Islet of Langerhans (tissue), 1 donor: Measurements from ENCODE around the gene LCMT2.

Source experiments
- FAIRE-seq: peaks from one replicate; lab custom pipeline; 2011; peaks lifted over from hg19 to GRCh38; lab: Jason Lieb, UNC

The LCMT2 gene, protein sequence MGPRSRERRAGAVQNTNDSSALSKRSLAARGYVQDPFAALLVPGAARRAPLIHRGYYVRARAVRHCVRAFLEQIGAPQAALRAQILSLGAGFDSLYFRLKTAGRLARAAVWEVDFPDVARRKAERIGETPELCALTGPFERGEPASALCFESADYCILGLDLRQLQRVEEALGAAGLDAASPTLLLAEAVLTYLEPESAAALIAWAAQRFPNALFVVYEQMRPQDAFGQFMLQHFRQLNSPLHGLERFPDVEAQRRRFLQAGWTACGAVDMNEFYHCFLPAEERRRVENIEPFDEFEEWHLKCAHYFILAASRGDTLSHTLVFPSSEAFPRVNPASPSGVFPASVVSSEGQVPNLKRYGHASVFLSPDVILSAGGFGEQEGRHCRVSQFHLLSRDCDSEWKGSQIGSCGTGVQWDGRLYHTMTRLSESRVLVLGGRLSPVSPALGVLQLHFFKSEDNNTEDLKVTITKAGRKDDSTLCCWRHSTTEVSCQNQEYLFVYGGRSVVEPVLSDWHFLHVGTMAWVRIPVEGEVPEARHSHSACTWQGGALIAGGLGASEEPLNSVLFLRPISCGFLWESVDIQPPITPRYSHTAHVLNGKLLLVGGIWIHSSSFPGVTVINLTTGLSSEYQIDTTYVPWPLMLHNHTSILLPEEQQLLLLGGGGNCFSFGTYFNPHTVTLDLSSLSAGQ

DNA sequence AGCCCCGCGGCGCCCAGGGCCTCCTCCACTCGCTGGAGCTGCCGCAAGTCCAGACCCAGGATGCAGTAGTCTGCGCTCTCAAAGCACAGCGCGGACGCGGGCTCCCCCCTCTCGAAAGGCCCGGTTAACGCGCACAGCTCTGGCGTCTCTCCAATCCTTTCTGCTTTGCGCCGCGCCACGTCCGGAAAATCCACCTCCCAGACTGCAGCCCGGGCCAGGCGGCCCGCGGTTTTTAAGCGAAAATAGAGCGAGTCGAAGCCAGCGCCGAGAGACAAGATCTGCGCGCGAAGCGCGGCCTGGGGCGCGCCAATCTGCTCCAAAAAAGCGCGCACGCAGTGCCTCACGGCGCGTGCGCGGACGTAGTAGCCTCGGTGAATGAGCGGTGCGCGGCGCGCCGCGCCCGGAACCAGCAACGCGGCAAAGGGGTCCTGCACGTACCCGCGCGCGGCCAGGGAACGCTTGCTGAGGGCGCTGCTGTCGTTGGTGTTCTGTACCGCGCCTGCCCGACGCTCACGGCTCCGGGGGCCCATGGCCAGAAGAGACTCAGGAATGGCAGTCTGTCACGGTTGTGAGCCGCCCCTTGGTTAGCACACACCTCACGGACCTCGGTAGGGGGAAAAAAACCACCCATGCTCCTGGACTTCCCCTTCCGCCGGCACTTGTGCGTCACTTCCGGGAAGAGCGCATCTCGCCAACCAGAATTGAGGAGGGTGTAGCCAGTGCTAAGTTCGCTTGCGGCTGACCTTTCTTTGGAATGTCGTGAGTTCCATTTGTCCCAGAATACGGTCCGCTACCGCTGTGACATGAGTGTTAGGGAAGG, at the start of gene LCMT2:
Gene LCMT2, minus strand, starts transcription at position 614 of the 820 bp plus-strand sequence. Its CDS starts 84 bp downstream, at position 530.
- FAIRE-seq: no peak

DNA sequence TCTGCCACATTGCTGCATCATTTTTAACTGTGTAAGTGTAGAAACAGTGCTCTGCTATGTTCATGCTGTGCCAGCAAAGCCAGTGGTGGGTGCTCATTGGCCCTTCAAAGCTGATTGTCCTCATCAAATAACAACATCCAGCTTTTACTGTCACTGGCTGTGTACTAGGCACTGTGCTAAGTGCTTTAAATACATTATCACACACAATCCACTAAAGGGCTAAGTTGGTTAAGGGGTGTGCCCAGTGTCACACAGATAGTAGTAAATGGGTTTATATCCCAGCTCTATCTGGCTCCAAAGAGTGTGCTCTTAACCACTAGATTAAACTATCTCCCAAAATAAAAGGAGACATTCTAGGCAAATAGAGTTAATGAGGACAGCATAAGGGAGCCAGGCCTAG, 48.2 kb upstream of the LCMT2 start:
- FAIRE-seq: no peak

DNA sequence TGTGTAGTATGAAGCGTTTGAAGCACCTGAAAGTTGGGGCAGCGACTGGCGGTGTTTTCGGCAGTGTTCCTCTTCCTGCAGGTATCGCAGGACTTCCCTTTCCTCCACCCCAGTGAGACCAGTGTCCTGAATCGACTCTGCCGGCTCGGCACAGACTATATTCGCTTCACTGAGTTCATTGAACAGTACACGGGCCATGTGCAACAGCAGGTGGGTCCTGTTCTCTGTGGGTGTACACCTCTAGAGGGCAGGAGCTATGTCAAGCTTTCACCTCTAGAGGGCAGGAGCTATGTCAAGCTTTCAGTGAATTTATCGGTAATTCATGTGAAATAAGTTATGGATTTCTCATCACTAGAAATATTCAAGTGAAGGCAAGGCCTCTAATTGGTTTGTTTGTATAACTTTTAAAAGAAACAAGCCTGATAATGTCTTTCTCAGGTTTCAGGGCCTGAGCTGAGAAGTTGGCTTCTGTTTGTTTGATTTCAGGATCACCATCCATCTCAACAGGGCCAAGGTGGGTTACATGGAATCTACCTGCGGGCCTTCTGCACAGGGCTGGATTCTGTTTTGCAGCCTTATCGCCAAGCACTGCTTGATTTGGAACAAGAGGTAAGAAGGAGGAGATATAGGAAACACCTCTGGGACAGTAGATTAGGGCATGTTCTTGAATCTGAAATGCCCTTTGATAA, 45.8 kb upstream of the LCMT2 start:
- no peak for FAIRE-seq

DNA sequence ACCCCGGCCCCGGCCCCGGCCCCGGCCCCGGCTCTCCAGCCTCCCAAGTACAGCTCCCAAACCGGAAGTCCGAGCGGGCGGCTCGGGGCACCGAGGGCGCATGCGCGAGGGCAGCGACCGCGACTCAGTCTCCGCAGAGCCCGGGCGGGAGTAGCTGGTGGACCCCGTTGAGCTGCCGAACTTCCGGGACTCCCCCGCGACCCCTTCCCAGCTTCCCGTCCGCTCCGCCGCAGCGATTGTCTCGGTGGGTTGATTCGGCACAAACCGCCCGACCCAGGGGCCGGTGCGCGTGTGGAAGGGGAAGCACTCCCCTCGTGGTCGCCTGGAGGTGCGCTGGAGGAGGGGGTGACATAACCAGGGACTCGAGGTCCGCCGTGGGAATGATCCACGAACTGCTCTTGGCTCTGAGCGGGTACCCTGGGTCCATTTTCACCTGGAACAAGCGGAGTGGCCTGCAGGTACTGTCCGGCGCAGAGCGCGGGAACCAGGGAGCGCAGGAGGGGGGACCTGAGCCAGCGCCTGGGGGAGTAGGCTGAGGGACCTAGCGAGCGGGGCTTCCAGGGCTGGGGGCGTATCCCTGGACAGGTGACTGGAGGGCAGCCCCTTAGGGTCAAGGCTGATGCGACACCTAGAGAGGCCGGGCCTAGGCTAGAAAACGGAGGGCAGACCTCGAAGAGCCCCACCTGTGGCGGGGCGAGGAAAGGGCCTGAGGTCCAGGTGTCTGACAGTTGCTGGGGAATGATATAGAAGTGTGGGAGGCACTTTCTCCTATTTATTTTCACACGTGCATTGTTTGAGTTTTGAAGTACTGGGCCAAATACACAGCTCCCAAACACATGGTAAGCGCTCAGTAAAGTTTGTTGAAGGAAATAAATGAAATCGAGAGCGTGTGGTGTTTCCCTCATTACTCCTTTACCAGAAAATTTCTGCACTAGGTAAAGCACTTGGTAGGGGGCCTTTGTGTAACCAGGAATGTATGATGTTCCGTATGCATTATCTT, 40.9 kb upstream of the LCMT2 start, which contains the start of the genes TUBGCP4 and ZSCAN29:
Gene TUBGCP4, plus strand, starts transcription at position 127 of the 1,000 bp plus-strand sequence. Its CDS starts 254 bp downstream, at position 381.
Gene ZSCAN29, minus strand, starts transcription at position 69 of the 1,000 bp plus-strand sequence. CDS start 1,130 bp downstream, outside the sequence.
- FAIRE-seq: no peak

DNA sequence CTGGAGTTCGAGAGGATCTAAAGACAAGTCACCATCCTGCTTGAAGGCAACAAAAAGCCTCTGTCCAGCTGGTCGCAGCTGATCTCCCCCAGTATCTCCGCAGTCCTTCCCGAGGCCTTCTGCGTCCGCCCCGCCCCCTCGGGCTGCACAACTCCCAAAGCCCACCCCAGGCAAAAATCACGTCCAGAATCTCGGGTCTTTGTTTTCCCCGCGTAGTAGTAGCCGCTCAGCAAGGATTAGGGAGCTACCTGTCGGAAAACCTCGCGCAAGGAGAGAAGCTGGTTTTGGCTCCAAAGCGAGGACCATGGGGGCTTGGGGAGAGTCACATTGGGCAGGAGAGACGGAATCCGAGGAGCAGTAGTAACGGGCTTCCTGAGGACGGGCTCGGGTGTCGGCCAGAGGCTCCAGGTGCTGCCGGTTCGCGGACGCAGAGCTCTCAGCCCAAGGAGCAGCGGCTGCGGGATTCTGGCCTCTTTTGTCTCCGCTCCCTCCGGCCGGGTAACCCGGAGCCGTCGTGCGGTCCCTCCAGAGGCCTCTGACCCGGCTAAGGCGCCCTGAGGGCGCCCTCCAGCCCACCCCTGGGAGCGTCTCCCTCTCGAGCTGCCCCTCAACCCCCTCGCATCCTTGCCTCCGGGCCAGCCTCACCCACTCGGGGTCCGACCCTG, 40.1 kb upstream of the LCMT2 start:
- no peak for FAIRE-seq

DNA sequence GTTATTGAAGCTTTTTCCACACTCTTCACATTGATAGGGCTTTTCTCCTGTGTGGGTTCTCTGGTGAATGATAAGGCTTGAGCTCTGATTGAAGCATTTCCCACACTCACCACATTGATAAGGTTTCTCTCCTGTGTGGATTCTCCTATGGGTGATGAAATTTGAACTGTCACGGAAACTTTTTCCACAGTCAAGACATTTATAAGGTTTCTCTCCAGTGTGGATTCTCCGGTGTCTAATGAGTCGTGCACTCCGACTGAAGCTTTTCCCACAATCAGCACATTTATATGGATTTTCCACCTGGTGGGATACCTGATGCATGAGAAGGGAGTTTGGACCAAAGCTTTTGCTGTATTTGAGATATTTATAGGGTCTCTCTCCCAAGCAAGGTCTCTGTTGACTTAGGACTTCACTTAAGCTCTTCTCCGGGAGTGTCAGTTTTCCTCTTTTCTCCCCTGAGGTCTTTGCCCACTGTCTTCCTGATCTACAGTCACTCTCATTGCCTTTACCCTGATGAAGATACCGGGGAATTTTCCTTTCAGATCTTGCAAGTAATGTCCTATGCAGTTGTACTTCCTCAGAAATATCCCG, 31.0 kb upstream of the LCMT2 start:
- FAIRE-seq: no peak

- no peak for FAIRE-seq
Measured at GRCh38 chr15:43360821-43361220, 30.4 kb upstream of the LCMT2 start.

DNA sequence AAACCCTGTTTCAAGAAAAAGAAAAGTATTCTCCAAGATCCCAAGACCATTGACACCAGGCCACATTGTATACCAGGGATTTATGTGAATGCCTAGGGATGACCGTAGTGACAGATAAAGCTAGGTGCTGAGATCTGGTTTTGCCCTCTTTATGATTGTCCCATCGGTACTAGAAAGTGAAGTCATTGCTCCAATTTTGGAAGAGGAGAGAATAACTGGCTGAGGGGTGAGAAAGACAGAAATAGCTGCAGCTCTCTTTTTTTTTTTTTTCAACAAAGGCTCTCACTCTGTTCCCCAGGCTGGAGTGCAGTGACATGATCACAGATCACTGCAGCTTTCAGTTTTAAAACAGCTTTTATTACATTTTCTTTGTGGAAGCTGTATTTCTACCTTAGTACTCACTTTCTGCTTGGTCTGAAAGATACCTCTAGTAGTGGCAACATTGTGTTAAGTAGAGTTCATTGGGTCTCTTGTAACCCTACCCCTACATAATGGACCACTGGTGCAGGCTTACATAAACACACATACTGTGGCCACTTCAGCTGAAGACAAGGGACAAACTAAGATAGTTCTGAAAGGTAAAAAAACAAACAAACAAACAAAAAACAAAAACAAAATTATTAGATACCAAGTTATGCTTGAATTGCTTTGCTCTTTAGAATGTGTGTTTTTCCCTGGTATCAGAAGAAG, 22.5 kb upstream of the LCMT2 start:
- no peak for FAIRE-seq

DNA sequence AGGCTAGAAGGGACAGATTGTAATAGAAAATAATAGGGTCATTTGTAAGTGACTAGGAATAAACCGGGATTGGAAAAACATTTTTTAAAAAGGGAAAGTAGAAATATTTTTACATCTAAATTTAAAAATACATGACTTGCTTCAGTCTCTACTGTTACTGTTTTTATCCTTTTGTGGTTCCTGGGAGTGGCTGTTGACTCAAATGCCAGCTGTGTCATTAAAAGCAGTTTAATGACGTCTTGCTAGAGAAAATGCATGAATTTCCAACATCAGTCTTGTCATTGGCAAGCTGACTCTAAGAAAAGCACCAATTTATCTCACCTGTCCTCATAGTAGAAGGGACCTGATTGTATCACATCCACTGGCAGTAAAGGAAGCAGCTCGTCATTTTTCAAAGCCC, 16.7 kb upstream of the LCMT2 start:
- no peak for FAIRE-seq

DNA sequence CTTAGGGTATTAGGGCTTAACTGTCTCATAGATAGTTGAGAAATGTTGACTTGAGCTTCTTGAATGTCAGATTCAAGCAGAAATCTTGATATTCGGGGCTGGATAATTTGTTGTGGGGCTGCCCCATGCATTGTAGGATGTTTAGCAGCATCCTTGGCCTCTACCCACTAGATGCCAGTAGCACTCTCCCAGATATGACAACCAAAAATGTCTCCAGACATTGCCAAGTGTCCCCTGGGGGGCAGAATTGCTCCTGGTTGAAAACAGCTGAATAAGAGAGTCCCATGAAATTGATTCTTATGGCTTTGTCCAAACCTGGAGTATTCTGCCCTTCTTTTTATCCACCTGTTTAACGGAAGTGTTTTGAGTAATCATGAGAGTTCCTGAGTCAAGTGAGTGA, 15.9 kb upstream of the LCMT2 start:
- FAIRE-seq: no peak

DNA sequence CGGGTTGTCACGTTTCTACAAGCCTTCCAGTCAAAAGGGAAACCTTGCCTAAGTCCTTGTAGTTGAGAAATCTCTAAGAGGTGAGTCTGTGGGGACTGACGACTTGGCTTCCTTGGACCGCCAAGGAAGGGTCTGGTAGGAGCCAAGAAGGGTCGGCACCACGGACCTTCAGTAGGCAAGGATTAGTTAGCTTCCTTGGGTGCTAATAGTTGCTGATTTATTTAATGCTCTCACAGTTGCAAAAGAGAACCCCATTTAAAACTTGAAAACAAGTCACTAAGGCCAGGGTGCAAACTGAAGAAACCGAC, 361 bp upstream of the LCMT2 start:
- FAIRE-seq: no peak

- no peak for FAIRE-seq
Measured at GRCh38 chr15:43329217-43329959, 985 bp downstream of the LCMT2 start.

DNA sequence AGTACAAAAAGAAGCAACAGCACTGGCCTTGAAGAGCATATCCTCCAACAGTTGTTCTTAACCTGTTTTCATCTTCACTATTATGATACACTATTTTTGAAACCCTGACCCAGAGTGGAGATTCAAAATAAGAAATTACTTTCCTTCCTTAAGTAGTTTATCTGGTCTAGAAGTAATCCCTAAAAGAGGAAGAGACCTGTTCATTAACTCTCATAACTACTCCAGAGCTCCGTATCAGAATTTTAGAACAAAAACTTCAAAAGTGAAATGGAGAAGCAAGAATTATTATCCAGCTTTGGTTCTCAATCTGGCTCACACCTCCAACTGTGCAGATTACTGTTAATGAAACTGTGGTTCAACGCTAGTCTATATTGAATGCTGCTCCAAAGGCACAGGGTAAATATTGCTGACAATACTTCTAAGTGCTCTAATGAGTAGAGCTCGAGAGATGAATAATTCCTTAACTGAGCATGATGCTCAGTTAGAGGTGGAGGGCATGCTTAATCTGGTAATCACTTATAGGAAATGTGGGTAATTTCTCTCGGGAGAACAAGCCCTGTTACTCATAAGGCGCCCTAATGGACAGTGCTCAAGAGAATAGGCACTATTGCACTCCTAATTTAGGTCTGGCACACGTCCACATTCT, 5.2 kb downstream of the LCMT2 start:
- no peak for FAIRE-seq

GRCh38 chr15:43318990-43319771, 11.2 kb downstream of the LCMT2 start:
- FAIRE-seq: no peak

DNA sequence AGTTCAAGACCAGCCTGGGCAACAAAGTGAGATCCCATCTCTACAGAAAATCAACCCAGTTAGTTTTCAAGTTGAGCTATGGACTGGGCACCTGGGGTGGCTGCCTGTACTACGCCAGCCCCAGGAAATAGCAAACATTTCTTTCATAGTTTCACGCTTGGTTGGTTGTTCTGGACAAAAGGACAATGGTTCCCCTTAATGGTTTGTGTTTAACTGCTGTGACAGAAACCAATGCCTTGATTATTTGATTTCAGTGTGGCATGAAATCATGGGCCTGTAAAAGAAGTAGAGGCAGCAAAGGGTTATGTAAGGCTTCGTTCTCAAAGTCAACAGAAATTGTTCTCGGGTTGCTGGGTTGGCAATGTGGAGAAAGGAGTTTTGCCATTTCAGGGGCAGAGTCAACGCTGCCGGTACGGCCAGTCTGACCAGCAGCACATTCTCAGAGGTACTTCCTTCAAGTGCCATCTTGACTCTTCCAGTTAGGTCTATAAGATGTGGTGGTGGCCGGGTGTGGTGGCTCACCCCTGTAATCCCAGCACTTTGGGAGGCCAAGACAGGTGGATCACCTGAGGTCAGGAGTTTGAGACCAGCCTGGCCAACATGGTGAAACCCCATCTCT, 12.7 kb downstream of the LCMT2 start:
- no peak for FAIRE-seq

- no peak for FAIRE-seq
Measured at GRCh38 chr15:43316971-43317346, 13.4 kb downstream of the LCMT2 start.
